Posterior cingulate gyrus (tissue), 11 donors: ENCODE data around the gene GSTT4.
"Not testable (repeated sequence)": the region's sequence is repeated elsewhere in the genome, so short reads cannot be mapped to it uniquely, and the experiment has no call there.

Experiments
- DNase-seq, 10 donors: peaks; one replicate each; pipeline versions ENCODE4 v3.0.0 to v3.0.0-alpha.2; 2020 to 2021; ENCODE audit warnings: mixed read lengths in 3 of 10
- intact Hi-C: fragments of 100-400 bp; cut with DNase I; formaldehyde crosslinking; loops from one replicate; pipeline ENCODE4 v1.15.1; 2023

The GSTT4 gene

GRCh38 chr22:24026056-24026455 is 20.8 kb upstream of the GSTT4 start:
- no peak for DNase-seq
- intact Hi-C loops, result no loop called here

DNA sequence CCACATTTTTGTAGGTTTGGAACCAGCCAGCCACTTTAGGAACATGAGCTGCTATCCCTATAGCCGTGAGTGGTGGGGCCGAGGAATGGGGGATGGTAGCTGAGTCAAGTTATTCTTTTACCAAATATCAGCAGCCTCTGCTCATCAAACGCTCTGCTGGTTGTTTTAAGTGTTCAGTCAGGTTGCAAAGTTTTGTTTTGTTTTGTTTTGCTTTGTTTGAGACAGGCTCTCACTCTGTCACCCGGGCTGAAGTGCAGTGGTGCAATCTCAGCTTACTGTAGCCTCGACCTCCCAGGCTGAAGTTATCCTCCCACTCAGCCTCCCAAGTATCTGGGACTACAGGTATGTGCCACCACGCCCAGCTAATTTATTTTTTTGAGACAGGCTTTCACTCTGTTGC is 20.2 kb upstream of the GSTT4 start:
- intact Hi-C loops, result no loop called here
- DNase-seq, result no peak

- intact Hi-C loops, result no loop called here
- no peak for DNase-seq
Observed at GRCh38 chr22:24024354-24024753, 19.1 kb upstream of the GSTT4 start.

GRCh38 chr22:24023204-24023789 is 18.0 kb upstream of the GSTT4 start:
- DNase-seq, result no peak
- intact Hi-C loops, result no loop called here

- intact Hi-C loops, result no loop called here
Observed at GRCh38 chr22:24021304-24021703, 16.1 kb upstream of the GSTT4 start.

DNA sequence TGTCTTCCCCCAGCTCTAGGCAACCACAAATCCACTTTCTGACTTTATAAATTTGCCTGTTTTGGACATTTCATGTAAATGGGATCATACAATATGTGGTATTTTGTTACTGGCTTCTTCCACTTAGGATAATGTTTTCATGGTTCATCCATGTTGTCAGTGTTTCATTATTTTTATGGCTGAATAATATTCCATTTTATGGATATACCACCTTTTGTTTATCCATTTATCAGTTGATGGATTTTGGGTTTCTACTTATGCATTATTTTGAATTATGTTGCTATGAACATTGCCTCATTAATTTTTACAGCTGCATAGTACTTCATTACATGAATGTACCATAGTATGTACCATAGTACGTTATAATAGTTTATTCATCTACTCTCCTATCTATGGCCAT is 10.9 kb upstream of the GSTT4 start:
- intact Hi-C loops, result no loop called here
- no peak for DNase-seq

More at GRCh38 chr22:24021304-24021703, 16.1 kb upstream of the GSTT4 start:
- DNase-seq, result no peak

GRCh38 chr22:24011735-24012068 is 6.4 kb upstream of the GSTT4 start:
- intact Hi-C loops, result no loop called here
- DNase-seq, result peak in 1 of 10 donors; percentile 70

DNA sequence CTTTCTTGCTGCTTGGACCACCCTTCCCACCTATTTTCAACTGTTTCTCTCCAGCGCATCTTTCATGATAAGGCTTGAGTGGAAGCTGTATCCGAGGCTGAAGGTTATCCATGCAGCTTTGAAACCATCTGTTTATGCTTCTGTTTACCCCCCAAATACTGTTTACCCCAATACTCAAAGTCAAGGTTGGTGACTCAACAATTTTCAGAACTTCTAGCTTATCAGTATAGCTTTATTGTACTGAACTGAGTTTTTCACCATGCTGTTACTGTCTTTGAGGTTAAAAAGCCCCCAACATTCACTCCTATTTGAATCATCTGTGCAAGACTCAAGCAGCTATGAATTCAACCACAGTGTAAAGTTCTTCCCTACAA is 4.8 kb upstream of the GSTT4 start:
- intact Hi-C loops, result no loop called here
- DNase-seq, result no peak

DNA sequence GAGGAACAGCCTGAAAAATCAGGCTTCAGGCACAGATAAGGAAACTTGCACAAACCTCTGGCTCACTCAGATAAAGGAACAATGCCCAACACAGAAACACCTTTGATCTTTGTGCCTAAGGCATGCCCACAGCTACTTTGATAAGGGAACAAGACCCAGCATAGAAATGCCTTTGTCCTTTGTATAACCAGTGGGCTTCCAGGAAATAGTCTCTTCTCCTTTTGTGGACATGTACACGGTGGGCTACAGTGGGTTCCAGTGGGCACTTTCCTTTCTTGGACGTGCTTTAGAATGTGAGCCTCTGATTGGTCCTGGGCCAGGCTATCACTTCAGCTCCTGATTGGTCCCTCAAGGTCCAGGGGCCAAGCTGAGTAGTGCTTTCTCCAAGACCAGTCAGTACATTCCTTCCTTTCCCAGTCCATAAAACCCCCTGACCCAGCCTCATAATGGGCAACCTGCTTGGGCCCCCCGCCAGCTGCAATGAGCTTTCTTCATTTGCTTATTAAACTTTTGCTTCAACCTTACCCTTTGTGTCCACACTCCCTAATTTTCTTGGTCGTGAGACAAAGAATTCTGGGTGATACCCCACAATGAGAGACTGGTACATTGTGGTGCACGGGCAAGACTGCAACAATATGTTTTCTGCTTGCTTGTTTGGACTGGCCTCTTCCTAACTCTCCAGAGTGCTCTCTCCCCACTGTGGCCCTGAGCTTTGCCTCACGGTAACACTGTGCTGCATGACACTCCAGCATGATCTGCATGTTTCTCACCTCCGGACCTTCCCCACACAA is 4.2 kb upstream of the GSTT4 start:
- intact Hi-C loops, result no loop called here
- DNase-seq, result no peak

- intact Hi-C loops, result no loop called here
- no peak for DNase-seq
Observed at GRCh38 chr22:24008381-24009226, 3.4 kb upstream of the GSTT4 start.

DNA sequence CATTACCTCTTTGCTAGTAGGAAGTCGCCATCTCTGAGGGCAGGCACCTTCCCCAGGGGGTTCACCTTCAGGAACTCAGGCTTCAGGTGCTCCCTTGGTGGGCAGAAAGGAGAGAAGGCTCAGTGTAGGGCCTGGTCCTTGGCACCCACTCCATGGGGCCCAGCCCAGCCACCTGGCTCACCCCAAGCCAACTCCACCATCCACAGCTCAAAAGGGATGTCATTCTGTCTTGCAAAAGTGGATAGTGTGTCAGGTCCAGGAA is 2.7 kb upstream of the GSTT4 start:
- intact Hi-C loops, result no loop called here
- no peak for DNase-seq

DNA sequence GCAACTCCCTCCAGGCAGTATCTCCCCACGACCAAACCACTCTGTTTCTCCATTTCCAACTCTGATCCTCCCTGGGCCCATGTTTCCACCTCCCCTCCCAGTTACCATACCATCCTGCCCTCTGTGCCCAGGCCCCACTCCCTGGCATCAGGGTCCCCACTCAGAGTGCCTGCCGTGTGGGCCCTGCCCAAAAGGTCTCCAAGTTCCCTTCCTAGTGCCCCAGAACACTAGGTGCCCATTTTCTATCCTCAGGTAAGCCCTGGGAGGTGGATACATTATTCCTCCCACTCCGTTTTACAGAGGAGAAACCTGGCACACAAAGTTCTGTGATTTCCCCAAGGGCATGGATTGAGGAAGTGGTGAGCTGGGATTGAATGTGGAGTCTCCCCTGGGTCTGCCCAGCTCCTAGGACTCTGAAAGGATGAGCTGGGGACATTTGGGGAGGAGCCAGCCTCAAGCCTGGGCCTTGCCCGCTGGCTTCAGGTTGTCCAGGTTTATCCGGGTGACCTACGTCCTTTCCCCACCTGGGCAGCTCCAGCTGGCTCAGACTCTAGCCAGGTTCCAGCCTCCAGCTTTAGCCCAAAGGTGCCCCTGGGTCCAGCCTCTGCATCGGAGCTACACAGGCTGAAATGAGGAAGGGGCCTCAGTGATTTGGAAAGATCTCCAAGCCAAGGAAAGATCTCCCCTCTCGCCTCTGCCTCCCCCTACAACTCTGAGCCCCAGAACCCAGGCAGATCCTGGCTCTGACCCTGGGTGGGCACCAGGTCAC is 2.2 kb upstream of the GSTT4 start:
- peak in 1 of 10 donors; percentile 84 for DNase-seq
- intact Hi-C loops, result no loop called here

- intact Hi-C loops, result no loop called here
- DNase-seq, result peak in 1 of 10 donors; percentile 82
Observed at GRCh38 chr22:24006914-24007214, 1.6 kb upstream of the GSTT4 start.

DNA sequence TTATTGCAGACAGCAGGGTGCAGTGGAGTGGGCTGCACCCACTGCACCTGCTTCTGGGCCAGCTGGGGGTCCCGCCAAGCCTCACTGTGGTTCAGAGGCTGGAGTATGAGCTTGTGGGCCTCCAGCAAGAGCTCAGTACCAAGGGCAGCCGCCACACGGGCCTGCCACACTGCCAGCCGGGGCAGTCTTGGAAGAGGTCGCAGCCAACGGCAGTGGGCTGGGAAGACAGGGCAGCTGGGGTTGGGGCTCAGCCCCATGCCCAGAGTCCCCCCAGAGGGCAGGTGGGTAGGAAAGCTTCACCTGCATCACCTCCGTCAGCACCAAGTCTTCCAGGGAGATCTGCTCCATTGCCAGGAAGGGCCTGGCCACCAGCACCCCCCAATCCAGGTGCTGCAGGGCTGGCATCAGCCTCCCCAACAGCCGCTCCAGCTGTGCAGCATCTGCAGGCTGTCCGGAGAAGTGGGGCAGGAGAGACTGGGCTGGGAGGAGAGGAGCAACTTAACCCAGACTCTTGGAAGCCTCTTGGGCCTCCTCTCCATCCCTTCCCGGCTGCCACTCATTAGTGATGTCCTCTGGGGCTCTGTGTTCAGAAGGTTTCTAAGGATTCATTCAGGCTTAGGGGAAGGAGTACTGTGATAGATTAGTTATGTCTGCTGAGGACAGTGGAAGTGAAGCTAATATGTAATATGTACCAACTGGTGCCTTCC is 1.1 kb upstream of the GSTT4 start:
- DNase-seq, result no peak
- intact Hi-C loops, result no loop called here

- intact Hi-C loops, result no loop called here
- DNase-seq, result peak in 1 of 10 donors; percentile 75
Observed at GRCh38 chr22:24003887-24004286, 1.4 kb downstream of the GSTT4 start.

- intact Hi-C loops, result no loop called here
- no peak for DNase-seq
Observed at GRCh38 chr22:24002851-24003250, 2.4 kb downstream of the GSTT4 start.

GRCh38 chr22:24002272-24002671 is 3.0 kb downstream of the GSTT4 start:
- intact Hi-C loops, result no loop called here
- DNase-seq, result peak in 1 of 10 donors; percentile 59

- DNase-seq, result peak in 1 of 10 donors; percentile 58
- intact Hi-C loops, result no loop called here
Observed at GRCh38 chr22:24001314-24001713, 3.9 kb downstream of the GSTT4 start.

DNA sequence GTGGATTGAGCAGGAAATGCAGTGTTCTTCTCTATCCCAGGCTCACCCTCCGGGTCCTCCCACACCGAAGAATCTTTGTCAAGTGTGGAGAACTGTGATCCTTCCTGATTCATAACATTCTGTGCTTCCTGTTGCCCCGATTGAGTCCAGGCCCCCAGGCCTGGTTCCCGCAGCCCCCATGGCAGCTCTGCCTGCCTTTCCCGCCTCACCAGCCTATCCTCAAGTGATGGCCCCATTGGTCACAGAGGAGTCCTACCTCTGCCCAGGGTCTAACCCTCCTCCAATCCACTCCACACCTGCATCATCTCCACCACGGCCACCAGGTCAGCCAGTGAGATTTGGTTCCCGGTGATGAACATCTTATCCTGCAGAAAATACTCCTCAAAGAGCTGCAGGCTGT is 5.5 kb downstream of the GSTT4 start:
- intact Hi-C loops, result not testable (repeated sequence)
- DNase-seq, result peak in 1 of 10 donors; percentile 80

GRCh38 chr22:23997092-23997491 is 8.2 kb downstream of the GSTT4 start:
- intact Hi-C loops, result no loop called here
- no peak for DNase-seq
